ENCODE measurements around the gene VPS52. TPM values are rescaled to one million over a fixed set of nuclear protein-coding genes. Genes with fewer than 3 reads are reported as not detected.

The VPS52 gene
- total RNA-seq, 3 donors from 2014 or later = 58.2 to 82.6 (median 72.7) TPM

- TF ChIP-seq CTCF (IDR thresholded peaks at IDR 0.05) = no peak
- no peaks in the 10 kb centered on the region for H3K9me3 ChIP-seq
- intact Hi-C loops (cut with DNase I, micrococcal nuclease) = no loop called here
- no peak for DNase-seq
- H3K36me3 ChIP-seq (ENCODE audit: low read depth) = no peaks in the 10 kb centered on the region
- ATAC-seq = no peak
- no peak overlapping the region for H3K4me3 ChIP-seq
- peaks cover 15% of the 10 kb centered on the region for H3K4me1 ChIP-seq (ENCODE audit: low read depth)
These were observed 18.9 kb downstream of the VPS52 start for GRCh38 chr6:33252759-33253158.

GRCh38 chr6:33251395-33252012, 20.2 kb downstream of the VPS52 start:
- peaks cover 15% of the 10 kb centered on the region for H3K4me1 ChIP-seq (ENCODE audit: low read depth)
- no peak for TF ChIP-seq CTCF (IDR thresholded peaks at IDR 0.05)
- no peaks in the 10 kb centered on the region for H3K36me3 ChIP-seq (ENCODE audit: low read depth)
- no peak overlapping the region for H3K4me3 ChIP-seq
- intact Hi-C loops (cut with DNase I, micrococcal nuclease) = no loop called here
- DNase-seq (no peak), ATAC-seq (no peak)
- H3K9me3 ChIP-seq = no peaks in the 10 kb centered on the region

- DNase-seq (no peak), ATAC-seq (no peak)
- Histone ChIP-seq H3K4me1 (ENCODE audit: low read depth) (peaks cover 15% of the 10 kb centered on the region), H3K4me3 (no peak overlapping the region), H3K9me3 (no peaks in the 10 kb centered on the region), H3K36me3 (ENCODE audit: low read depth) (no peaks in the 10 kb centered on the region)
- intact Hi-C loops (cut with DNase I, micrococcal nuclease) = no loop called here
- TF ChIP-seq CTCF (IDR thresholded peaks at IDR 0.05) = no peak
These were observed 20.9 kb downstream of the VPS52 start for GRCh38 chr6:33250731-33251130.

- H3K4me1 ChIP-seq (ENCODE audit: low read depth) = peaks cover 15% of the 10 kb centered on the region
- no peaks in the 10 kb centered on the region for H3K9me3 ChIP-seq
- peak; percentile 17 to 53 (median 37) for DNase-seq
- intact Hi-C loops (cut with DNase I, micrococcal nuclease) = loop anchor here (5.0 to 10.0 kb wide), 3 partner anchors 133 to 235 kb away; no protein-coding TSS in a partner anchor
- no peaks in the 10 kb centered on the region for H3K36me3 ChIP-seq (ENCODE audit: low read depth)
- peak; percentile 0 for ATAC-seq
- no peak overlapping the region for H3K4me3 ChIP-seq
- TF ChIP-seq CTCF (IDR thresholded peaks at IDR 0.05) = no peak
These were observed 21.7 kb downstream of the VPS52 start for GRCh38 chr6:33249732-33250630.

- TF ChIP-seq CTCF (IDR thresholded peaks at IDR 0.05) = no peak
- DNase-seq (peak; percentile 98 to 99 (median 99)), ATAC-seq (peak; percentile 95)
- intact Hi-C loops (cut with DNase I, micrococcal nuclease) = loop anchor here (5.0 to 10.0 kb wide), 3 partner anchors 132 to 234 kb away; no protein-coding TSS in a partner anchor
- H3K4me1 ChIP-seq (ENCODE audit: low read depth) = peaks cover 15% of the 10 kb centered on the region
- H3K36me3 ChIP-seq (ENCODE audit: low read depth) = no peaks in the 10 kb centered on the region
- peak overlapping the region; percentile 7 for H3K4me3 ChIP-seq
- H3K9me3 ChIP-seq = no peaks in the 10 kb centered on the region
These were observed 22.5 kb downstream of the VPS52 start for GRCh38 chr6:33248932-33249731.

All from mucosa of descending colon (tissue), 3 donors.